ENCODE results near the gene TMEM120B. TPM values are rescaled to one million over a fixed set of nuclear protein-coding genes. Genes with fewer than 3 reads are reported as not detected.
"Not testable (repeated sequence)": the region's sequence is repeated elsewhere in the genome, so short reads cannot be mapped to it uniquely, and the experiment has no call there.

Gene TMEM120B
- total RNA-seq, 2 donors from 2014 or later: 13.2 to 14.2 TPM

DNA sequence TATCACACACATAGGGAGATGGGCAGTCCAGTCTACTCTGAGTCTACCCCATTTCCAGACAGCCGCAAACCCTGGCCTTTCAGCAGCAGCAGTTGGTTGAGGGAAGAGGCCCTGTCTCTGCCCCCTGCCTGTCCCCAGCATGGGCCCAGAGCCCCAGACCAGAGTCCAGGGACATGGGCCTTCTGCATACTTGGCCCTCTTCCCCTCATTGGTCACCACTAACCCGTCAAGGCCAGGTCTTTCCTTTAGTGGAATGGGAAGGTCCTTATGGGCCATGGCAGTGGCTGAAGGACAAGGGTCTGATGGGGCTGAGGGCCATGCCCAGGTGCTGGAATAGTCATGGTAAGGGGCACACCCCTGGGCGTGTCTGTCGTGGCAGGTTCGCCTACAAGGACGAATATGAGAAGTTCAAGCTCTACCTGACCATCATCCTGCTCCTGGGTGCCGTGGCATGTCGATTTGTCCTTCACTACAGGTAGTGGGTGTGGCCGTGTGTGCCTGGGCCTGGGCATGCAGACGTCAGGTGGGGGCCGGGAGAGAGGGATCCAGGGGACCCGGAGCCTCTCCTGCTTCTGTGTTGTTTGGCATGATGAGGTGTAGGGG lies 39.3 kb downstream of the TMEM120B start:
- no peak for TF ChIP-seq POLR2A (IDR thresholded peaks at IDR 0.05)
- Histone ChIP-seq H3K4me3 (no peak overlapping the region), H3K9me3 (no peaks in the 10 kb centered on the region), H3K27ac (no peak overlapping the region), H3K27me3 (no peaks in the 10 kb centered on the region), H3K4me1 (peaks cover 14% of the 10 kb centered on the region), H3K36me3 (replicated peaks in 1 of 2; ENCODE audit: insufficient read depth in 1 of 2, low read depth in 2 of 2) (peaks cover 0 to 5% of the 10 kb centered on the region in 2 donors)
- intact Hi-C loops (cut with DNase I): no loop called here
- DNase-seq (no peak), ATAC-seq (no peak)
- WGBS, 2 donors: 87% methylated on average over 10 of the region's 12 CpGs; no CpG with 5 or more reads in 1 of the 2 donors

DNA sequence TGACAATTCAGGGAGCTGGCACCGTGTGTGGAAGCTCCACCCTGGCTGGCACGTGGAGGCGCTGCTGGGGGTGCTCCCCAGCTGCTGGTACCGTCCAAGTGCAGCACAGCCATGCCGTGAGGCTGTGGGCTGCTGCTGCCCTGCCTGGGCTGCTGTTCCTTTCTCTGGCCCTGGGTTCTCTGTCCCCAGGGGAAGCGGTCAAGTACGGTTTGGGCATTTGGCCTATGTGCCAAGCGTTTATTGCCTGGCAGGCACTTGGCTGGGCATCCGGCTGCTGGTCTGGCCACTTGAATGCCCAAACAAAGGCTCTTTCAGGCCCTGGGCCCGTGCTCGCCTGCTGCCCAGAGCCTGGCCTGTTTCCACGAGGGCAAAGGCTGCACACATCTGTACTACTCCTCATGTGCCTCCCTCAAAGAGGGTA lies 41.3 kb downstream of the TMEM120B start:
- intact Hi-C loops (cut with DNase I): no loop called here
- DNase-seq: peak; percentile 51 to 72 (median 68)
- no peaks in the 10 kb centered on the region for H3K36me3 ChIP-seq (replicated peaks in 1 of 2; ENCODE audit: insufficient read depth in 1 of 2, low read depth in 2 of 2)
- no peak for TF ChIP-seq POLR2A (IDR thresholded peaks at IDR 0.05)
- TF ChIP-seq, protein P1, sequence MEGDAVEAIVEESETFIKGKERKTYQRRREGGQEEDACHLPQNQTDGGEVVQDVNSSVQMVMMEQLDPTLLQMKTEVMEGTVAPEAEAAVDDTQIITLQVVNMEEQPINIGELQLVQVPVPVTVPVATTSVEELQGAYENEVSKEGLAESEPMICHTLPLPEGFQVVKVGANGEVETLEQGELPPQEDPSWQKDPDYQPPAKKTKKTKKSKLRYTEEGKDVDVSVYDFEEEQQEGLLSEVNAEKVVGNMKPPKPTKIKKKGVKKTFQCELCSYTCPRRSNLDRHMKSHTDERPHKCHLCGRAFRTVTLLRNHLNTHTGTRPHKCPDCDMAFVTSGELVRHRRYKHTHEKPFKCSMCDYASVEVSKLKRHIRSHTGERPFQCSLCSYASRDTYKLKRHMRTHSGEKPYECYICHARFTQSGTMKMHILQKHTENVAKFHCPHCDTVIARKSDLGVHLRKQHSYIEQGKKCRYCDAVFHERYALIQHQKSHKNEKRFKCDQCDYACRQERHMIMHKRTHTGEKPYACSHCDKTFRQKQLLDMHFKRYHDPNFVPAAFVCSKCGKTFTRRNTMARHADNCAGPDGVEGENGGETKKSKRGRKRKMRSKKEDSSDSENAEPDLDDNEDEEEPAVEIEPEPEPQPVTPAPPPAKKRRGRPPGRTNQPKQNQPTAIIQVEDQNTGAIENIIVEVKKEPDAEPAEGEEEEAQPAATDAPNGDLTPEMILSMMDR (IDR thresholded peaks at IDR 0.05): no peak
- no peaks in the 10 kb centered on the region for H3K27me3 ChIP-seq
- H3K4me1 ChIP-seq: peaks cover 14% of the 10 kb centered on the region
- 40 to 43% methylated on average over 1 to 12 of the region's 12 CpGs for WGBS, 2 donors
- no peaks in the 10 kb centered on the region for H3K9me3 ChIP-seq
- peak overlapping the region in 3 of 4 donors; percentile 36 to 65 (median 62) for H3K27ac ChIP-seq
- peak; percentile 79 for ATAC-seq
- H3K4me3 ChIP-seq: no peak overlapping the region

DNA sequence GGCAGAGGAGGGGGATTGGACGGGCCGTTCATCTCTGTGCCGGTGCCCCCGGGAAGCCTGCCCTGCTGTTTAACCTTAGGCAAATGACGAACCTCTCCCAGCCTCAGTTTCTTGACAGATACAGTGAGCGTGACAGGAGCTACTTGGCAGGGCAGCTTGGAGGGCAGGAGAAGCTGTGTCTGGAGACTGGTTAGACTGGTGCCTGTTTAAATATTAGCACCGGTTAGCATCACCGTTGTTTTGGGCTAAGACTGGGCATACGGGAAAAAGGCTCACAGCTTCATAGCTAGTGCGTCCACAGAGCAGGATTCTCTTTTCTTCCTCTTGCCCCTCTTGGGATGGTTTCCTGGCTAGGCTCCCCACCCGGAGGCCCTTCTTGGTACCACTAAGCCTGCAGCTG lies 42.3 kb downstream of the TMEM120B start:
- WGBS, 2 donors: 85 to 88% methylated on average over 9 to 11 of the region's 11 CpGs
- TF ChIP-seq, protein P1 (IDR thresholded peaks at IDR 0.05): no peak
- TF ChIP-seq POLR2A (IDR thresholded peaks at IDR 0.05): no peak
- intact Hi-C loops (cut with DNase I): no loop called here
- Histone ChIP-seq H3K4me3 (no peak overlapping the region), H3K27ac (peak overlapping the region in 1 of 4 donors; percentile 62), H3K36me3 (replicated peaks in 1 of 2; ENCODE audit: insufficient read depth in 1 of 2, low read depth in 2 of 2) (no peaks in the 10 kb centered on the region), H3K4me1 (peaks cover 14% of the 10 kb centered on the region), H3K27me3 (no peaks in the 10 kb centered on the region), H3K9me3 (no peaks in the 10 kb centered on the region)
- ATAC-seq: no peak
- DNase-seq: no peak

- Histone ChIP-seq H3K27ac (no peak overlapping the region), H3K9me3 (no peaks in the 10 kb centered on the region), H3K27me3 (no peaks in the 10 kb centered on the region), H3K4me3 (no peak overlapping the region), H3K36me3 (replicated peaks in 1 of 2; ENCODE audit: insufficient read depth in 1 of 2, low read depth in 2 of 2) (no peaks in the 10 kb centered on the region), H3K4me1 (peaks cover 14% of the 10 kb centered on the region)
- WGBS, 2 donors: 98 to 100% methylated on average over 1 to 3 of the region's 3 CpGs
- ATAC-seq (no peak), DNase-seq (no peak)
- intact Hi-C loops (cut with DNase I): no loop called here
- TF ChIP-seq, protein P1 (IDR thresholded peaks at IDR 0.05): no peak
- no peak for TF ChIP-seq POLR2A (IDR thresholded peaks at IDR 0.05)
Measured at GRCh38 chr12:121755591-121755990, 43.0 kb downstream of the TMEM120B start.

DNA sequence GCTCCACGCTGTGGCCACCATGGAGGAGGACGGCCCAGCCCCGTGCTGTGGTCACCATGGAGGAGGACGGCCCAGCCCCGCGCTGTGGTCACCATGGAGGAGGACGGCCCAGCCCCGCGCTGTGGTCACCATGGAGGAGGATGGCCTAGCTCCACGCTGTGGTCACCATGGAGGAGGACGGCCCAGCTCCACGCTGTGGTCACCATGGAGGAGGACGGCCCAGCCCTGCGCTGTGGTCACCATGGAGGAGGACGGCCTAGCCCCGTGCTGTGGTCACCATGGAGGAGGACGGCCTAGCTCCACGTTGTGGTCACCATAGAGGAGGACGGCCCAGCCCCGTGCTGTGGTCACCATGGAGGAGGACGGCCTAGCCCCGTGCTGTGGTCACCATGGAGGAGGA lies 46.0 kb downstream of the TMEM120B start:
- H3K9me3 ChIP-seq; intact Hi-C loops (cut with DNase I); ATAC-seq; H3K27ac ChIP-seq; H3K36me3 ChIP-seq (replicated peaks in 1 of 2; ENCODE audit: insufficient read depth in 1 of 2, low read depth in 2 of 2); DNase-seq; H3K4me3 ChIP-seq; H3K27me3 ChIP-seq: not testable (repeated sequence)
- 91% methylated on average over 7 to 22 of the region's 22 CpGs for WGBS, 2 donors
- H3K4me1 ChIP-seq: peaks cover 14% of the 10 kb centered on the region

DNA sequence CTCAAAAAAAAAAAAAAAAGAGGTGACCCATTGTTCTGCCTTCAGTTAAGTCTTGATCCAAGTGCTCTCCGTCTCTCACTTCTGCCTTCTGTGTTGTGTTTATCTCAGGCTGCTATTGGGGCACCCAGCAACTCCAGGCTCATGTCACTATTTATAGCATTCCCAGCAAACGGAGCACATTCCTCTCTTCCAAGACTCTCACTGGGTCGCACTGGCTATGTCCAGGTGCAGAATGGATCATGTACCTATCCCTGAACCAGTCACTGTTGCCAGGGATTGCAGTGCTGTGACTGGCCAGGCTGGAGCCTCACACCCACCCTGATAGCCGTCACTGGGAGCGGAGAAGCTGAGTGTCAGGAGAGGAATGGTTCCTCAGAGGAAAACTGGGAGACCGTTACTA lies 49.7 kb downstream of the TMEM120B start:
- Histone ChIP-seq H3K27me3 (no peaks in the 10 kb centered on the region), H3K4me3 (no peak overlapping the region), H3K36me3 (replicated peaks in 1 of 2; ENCODE audit: insufficient read depth in 1 of 2, low read depth in 2 of 2) (no peaks in the 10 kb centered on the region), H3K9me3 (no peaks in the 10 kb centered on the region), H3K27ac (no peak overlapping the region), H3K4me1 (no peaks in the 10 kb centered on the region)
- intact Hi-C loops (cut with DNase I): no loop called here
- WGBS, 2 donors: 88% methylated on average over 6 of the region's 6 CpGs
- DNase-seq: no peak
- TF ChIP-seq, protein P1 (IDR thresholded peaks at IDR 0.05): no peak
- TF ChIP-seq POLR2A (IDR thresholded peaks at IDR 0.05): no peak
- no peak for ATAC-seq

All from body of pancreas (tissue), 4 donors.